M059J (cell line): Measurements from ENCODE around the gene RETREG1. TPM values are rescaled to one million over a fixed set of nuclear protein-coding genes. Genes with fewer than 3 reads are reported as not detected.
"Not testable (repeated sequence)": the region's sequence is repeated elsewhere in the genome, so short reads cannot be mapped to it uniquely, and the experiment has no call there.

Experiments
- DNase-seq: peaks from one replicate; pipeline ENCODE4 v3.0.0-alpha.2; 2012; ENCODE audit warnings: low read depth
- total RNA-seq: library from RNA; depleted of rRNA; stranded (reverse); fragments of >200 nt; shearing (Covaris generic); gene quantifications from 2 replicates; pipeline ENCODE4 v1.2.3, GENCODE V29; 2014

The RETREG1 gene
- total RNA-seq, 1 experiment from 2014 or later, result 2.2 TPM

DNA sequence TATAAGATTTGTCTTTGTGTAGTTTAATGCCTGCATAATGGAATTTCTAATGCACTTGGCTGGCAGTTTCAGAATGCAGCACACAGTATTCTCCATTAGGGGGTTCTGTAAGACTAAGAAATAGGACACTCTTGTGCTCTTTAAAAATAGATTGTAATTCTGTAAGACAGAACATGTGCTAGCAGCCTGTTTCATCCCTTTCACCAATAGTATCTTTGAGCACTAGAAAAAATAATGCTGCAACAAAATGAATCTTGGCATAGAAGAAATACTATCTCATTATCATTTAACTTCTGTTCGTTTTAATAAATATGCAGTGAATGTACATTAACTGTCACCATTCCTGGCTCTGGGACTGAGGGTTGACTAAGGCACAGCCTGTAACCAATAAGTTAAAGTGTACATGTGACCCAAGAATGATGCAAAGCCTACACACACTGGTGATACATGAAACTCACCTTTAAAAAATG, 127.4 kb downstream of the RETREG1 start:
- DNase-seq, result peak; percentile 55

DNA sequence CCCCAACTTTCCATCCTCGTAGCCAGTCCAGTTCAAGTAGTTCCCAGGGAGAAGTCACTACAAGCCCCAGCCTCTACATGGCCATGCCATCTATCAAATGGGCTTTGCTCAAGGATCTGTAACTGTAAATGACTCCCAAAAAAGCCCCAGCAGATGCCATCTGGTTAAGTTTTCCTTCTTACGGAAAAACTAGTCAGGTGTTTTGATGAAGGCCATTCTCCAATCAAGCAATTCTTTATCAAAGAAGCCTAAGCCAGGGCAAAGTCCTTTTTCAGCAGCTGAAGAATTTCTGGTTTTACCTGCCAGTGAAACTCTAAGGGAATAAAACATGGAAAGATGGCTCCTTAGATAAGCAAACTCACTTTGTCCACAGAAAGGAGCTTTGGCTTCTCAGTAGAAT, 129.3 kb downstream of the RETREG1 start:
- DNase-seq, result no peak

DNA sequence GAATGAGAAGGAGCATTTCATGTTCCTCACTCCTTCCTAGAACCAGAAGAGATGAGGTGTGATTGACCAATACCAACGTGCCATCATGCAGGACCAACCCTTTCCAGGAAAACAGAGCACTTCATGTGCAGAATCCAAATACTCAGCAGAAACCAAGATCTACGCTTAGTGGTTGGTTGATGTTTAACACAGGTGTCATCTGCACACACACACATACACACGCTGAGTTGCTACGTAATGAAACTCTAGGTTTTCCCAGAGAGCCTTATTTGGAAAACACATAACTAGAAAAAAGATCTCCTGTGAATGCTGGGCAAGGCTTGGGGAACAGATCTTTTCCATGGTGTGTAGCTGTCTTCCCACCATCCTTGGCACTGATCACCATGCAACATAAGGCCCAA, 130.1 kb downstream of the RETREG1 start:
- no peak for DNase-seq

DNA sequence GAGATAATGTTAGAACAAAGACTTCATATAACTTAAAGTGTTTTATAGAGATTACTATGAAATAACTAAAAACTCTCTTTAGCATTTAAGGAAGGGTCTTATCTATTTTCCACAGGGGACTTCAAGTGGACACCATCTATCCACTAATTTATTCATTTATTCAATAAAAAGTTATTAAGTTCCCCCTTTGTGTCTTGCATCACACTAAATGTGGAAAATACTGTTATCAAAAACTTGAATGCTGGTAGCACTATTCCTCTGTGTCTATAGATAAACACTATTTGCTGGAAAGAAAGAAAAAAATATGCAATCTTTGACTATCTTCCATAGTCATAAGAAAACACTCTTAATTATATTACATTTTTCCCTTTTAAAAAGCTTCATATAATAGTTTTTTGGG, 131.1 kb downstream of the RETREG1 start:
- DNase-seq, result no peak

DNA sequence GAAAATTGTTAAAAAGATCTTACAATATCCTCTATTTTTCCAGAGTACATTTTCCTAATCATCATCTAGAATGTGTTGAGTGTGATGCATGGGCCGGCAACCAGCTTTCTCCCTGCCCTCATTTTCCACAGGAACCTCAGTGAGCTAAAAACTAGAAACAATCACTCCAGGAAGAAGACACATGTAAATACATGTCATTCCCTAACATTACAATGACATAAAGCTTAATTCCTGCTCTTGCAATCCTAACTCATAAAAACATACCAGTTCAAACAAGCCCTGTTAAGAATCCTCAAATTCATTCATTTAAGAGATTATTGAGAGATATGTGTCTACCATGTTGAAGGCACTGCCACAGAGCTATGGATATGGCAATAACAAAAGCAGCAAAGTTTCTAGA, 132.7 kb downstream of the RETREG1 start:
- no peak for DNase-seq

DNA sequence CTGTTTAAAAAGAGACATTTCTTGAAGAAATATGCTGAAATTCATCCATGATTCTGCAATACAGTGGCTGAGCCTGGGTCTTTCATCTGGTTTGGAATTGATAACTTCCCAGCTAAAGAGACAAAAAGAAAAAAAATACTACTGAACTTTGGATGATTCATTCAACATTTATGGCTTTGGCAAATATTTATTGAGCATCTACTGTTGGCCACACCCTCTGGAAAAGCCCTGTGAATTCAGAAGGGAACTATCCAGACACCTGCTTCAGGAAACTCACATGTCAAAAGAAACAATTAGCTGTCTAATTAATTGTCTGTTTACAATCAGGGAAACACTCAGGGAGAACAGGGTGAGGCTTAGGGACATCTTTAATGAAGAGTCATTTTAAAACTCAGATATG, 133.4 kb downstream of the RETREG1 start:
- no peak for DNase-seq

DNA sequence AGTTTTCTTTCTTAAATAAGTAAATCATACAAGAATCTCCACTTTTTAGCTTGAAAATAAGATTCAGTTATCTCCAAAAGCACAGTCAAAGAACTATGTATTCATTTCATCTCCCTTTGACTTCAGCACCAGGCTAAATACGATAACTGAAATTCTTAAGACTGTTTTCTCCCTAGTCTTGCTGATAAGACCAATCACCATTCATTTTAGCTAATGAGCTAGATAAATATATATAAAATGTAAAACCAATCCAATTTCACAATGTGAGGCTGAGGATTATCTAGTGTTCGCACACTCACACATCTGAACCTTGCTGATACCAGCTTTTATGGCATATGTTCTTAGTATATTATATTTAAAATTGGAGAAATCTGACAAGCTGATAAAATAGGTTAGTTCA, 133.9 kb downstream of the RETREG1 start:
- no peak for DNase-seq

DNA sequence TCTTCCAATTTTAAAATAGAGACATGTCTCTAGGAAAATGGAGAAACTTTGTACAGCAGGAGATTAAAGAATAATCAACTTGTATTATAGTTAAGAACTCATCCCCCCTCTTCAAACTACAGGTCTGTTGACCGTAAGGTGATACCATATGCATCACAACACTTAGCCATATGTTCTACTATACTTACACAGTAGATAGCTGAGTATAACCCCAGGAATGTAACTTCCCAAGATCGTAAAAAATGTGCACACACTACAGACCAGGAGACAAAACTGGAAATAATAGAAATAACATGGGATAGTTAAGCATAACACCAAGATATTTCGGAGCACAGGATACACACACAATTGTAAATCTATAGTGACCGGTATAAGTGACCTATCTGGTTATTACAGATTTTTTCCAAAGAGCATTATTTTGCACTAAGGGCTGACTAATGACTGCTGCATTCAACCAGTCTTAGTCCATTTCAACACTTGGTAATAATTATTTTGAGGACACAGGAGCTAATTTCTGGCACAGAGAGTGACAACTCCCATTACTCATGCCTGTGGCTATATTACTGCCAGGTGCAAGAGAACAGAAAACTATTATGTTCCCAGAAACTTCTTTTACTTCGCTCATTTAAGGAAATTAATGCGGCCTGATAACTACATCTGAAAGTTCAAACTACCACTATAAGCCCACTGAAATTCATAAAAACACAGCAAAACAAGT, 135.8 kb downstream of the RETREG1 start:
- DNase-seq, result no peak

DNA sequence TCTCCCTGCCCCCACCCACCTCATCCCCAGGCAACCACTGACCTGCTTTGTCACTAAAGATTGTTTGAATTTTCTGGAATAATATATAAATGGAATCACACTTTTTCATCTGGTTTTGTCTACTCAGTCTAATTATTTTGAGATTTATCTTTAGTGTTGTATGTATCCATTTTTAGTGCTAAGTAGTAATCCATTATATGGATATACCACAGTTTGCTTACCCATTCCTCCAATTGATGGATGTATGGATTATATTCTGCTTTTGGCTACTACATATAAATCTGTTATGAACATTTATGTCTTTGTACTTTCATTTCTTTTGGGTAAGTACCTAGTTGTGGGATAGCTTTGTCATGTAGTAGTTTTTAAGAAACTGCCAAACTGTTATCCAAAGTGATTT, 136.7 kb downstream of the RETREG1 start:
- DNase-seq, result no peak

DNA sequence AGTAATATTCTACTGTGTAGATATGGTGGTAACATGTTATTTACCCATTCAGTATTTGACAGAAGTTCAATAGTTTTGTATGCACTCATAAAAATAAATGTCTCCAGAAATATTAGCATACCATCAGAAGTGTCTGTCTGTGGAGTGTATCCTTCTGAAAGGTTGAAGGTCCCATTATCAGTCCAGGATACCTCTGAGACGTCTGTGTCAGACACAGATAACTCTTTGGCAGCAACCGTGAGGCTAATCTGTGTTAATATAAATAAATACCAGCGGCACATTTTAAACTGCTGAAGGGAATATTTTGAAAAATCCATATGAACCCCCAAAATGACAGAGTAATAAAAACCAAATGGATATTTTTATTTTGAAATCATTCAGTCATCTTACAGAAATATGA, 139.3 kb downstream of the RETREG1 start:
- DNase-seq, result no peak

DNA sequence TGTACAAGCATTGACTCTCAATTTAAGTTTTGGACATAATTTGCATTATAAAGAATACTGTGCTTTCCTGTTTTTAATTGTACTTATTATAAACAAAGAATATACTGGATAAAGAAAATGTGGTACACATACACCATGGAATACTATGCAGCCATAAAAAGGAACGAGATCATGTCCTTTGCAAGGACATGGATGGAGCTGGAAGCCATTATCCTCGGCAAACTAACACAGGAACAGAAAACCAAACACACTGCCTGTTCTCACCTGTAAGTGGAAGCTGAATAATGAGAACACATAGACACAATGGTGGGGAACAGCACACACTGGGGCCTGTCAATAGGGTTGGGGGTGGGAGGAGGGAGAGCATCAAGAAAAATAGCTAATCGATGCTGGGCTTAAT, 140.4 kb downstream of the RETREG1 start:
- DNase-seq, result not testable (repeated sequence)

DNA sequence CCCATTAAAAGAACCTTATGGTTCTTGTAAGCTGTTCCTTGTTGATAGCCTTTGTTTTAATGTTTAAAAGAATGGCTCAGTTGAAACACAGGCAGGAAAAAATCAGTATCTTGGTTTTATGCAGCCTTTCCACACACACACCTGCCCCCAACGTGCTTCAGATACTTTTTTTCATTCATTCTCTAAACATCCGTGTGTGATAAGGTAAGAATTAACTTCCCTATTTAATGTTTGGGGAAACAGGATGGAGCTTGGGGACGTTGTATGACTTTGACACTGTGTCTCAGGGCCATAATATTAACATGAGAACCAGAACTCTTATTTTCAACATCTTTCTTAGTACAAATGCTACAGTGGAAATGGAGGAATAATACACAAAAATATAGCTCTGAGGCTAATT, 145.4 kb downstream of the RETREG1 start:
- DNase-seq, result no peak

DNA sequence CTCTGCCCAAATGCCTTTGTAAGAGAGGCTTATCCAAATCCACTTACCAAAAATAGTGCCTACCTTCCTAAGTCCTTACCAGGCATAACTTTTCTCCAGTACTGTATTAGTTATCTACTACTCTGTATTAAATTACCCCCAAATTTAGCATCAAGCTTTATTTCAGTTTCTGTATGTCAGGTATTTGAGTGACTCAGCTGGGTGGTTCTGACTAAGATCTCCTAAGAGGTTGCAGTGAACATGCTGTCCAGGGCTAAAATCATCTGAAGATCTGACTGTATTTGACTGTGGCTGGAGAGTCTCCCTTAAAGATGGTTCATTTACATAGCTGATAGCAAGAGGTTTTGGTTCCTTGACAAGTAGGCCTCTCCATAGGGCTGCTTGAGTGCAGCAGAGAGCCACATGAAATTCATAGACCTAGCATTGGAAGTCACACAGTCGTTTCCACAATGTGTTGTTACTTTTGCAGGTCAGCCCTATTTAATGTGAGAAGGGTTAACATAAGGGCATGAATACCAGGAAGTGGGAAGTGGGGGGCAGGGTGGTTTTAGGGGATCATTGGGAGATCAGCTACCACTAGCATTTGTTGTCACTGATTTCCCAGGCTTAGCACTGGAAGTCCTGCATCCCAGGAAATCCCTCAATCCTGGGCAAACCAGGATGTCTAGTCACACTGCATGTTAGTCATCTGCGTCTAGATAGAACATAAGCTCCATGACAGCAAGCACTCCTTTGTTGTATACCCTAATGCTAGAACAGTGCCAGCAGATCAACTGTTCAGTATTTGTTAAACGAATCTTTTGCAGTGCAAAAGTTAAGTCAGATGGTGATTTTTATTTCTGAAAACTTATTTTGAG, 149.2 kb downstream of the RETREG1 start:
- peak; percentile 81 for DNase-seq

DNA sequence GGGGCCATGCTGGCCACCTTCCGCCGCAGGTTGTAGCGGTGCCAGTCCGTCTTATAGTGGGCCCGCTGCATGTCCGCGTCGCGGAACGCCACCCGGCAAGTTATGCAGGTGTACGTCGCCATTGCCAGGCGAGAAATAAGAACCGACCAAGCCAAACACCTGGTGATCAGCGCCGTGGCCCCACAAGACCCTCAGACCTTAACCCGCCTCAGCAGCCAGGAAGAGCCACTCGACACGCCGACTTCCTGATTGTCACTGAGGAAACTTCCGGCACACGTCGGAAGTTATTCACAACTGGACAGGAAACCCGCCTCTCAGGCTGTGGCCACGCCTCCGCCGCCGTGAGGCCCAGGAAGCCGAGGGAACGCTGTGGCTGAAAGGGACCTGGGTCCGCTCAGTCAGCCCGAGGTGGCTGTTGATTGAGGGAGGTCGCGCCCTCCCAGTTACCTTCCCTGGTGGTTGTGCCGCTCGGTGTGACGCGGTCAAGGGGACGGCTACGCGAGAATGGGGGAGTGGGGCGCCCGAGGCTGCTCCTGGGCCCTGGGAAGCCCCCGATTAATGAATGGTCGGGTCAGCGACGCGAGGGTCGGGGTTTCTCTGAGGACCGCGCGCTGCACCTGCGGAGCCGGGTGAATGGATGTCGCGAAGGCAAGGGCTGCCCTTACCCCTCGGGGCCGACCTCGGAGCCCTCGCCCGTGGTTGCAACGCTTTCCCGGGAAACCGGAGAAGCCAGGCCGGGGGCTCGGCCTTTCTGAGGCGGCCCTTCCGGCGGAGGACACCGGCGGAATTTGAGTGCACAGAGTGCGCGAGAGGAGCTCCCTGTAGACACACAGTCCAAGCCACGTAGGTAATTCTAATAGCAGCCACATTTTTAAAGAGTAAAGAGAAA, 151.0 kb downstream of the RETREG1 start, which contains the start of gene ZNF622:
Gene ZNF622, minus strand, starts transcription at position 257 of the 889 bp plus-strand sequence. Its CDS starts 135 bp downstream, at position 122.
- peak; percentile 96 for DNase-seq

DNA sequence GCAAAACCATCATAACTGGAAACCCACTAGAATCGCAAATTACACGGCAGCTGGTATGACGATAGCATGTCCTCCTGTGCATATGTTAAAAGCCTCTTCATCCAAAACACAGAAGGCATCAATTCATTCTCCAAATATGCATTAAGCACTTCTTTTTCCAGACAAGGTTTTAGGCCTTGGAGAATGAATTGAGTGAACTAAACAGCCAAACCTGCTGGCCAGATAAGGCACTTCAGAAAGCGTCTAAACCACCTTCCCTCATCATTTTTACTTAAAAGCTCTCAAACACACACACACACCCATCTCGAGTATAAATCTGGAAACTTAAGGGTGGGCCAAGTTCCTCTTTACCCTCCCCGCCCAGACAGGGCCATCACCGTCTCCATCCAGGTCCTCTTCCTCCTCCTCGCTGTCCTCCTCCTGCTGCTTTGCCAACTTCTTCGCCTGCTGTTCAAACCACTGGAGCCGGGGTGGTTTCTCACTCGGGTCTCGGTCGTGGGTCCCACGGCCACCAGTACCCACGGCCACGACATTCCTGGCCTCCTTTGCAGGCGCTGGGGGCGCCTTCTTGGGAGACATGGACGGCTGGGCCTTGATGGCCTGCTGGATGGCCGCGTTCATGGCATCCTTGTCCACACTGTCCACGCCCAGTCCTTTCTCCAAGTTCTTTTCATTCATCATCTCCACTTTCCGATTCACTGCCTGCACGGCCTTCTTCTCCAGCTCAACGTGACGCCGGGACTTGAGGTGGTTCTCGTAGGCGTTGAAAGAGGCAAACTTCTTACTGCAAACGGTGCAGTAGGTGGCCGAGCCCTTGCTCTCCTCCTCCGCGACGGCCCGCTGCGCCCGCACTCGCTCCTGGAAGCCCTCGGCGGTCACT, 151.9 kb downstream of the RETREG1 start:
- peak; percentile 40 for DNase-seq

DNA sequence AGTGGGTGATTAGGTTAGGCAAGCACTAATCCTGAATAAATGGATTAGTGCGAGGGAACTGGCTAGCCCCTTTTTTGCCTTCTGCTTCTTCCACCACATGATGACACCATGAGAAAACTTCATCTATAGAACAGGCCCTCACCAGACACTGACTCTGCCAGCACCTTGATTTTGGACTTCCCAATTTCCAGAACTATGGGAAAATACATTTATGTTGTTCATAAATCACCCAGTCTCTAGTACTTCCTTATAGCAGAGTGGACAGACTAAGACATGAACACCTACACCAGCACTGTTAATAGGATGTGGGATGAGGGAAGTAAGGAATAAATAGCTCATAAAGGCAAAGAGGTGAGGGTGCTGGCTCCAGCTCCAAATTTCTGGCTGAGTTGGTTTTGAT, 152.6 kb downstream of the RETREG1 start:
- no peak for DNase-seq

DNA sequence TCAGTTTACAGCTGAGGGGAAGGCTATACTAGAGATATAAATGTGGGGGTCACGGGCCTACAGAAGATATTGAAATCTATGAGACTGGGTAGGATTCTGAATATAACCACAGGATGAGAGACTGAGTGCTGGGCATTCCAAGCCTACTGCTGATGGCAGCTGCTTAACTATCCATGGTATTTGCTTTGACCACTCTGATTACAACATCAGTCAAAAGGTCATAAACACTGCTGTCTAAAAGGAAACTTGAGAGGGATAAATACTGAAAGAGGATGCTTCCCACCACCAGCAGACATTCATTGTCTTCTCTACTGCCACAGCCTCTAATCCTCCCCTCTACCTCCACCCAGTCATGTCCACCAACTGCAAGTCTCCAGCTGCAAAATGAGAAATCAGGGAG, 155.0 kb downstream of the RETREG1 start:
- peak; percentile 92 for DNase-seq

DNA sequence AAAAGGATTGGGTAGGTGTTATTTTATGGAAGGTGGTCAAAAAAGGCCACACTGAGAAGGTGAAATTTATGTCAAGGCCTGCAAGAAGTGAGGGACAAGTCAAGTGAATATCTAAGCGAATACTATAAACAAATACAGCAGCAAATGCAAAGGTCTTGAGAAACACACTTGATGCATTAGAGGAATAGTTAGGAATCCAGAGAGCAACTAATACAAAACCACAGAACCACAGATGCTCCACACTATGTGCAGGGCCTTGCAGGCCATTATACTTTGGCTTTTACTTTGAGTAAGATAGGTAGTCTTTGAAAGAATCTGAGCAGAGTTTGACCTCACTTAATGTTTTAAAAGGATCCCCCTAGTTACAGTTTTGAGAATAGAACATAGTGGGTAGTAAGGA, 155.8 kb downstream of the RETREG1 start:
- DNase-seq, result peak; percentile 30

DNA sequence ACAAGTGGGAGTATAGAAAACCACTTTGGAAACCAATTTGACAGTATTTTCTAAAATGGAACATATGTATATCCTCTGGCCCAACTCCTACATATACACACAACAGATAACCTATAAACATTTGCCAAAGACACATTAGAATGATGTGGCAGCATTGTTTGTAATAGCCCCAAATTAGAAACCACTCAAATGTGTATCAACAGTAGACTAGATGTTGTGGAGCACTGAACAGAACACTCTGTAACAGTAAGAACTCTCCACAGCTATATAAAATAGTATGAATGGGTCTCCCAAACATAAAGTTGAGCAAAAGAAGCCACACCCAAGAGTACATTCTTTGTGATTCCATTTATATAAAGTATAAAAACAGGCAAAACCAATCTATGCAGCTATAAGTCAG, 157.3 kb downstream of the RETREG1 start:
- DNase-seq, result no peak

DNA sequence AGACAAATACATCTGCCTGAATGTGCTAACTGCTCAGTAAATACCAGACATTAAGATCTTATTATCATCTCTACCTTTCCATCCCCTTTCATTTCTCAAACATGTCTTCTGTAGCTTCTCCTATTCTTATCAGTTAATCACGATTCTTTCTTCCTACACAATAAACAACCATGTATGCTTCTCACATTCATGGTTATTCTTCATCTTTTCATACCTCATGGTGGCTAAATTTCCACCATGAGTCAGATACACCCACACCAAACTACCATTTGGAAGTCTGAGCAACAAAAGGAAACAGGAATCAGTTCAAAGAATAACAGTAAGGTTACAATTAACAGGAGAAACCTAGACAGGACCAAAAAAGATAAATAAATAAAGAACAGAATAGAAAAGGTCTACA, 158.9 kb downstream of the RETREG1 start:
- no peak for DNase-seq

DNA sequence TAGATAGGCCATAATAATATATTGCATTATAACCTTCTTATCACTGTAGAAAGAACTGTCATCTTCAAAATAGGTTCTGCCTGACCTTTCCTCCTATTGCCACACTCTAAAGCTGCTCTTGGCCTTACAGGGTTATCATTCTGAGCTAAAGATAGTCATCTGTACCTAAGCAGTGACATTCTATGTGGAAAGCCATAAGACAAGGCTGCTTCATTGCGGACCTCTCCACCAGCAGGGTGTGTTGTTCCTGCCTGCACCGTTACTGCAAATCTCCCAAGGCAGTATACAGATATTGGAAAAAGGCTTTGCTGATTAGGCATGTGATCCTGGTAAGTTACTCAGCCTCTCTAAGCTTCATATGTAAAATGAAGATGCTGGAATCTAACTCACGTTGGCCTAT, 159.3 kb downstream of the RETREG1 start:
- no peak for DNase-seq
